ENCODE data around the gene KXD1.
A peak's percentile ranks its signal among the peaks of the same experiment; 100 is the strongest.
"Not testable (repeated sequence)": the region's sequence is repeated elsewhere in the genome, so short reads cannot be mapped to it uniquely, and the experiment has no call there.

Gene KXD1

DNA sequence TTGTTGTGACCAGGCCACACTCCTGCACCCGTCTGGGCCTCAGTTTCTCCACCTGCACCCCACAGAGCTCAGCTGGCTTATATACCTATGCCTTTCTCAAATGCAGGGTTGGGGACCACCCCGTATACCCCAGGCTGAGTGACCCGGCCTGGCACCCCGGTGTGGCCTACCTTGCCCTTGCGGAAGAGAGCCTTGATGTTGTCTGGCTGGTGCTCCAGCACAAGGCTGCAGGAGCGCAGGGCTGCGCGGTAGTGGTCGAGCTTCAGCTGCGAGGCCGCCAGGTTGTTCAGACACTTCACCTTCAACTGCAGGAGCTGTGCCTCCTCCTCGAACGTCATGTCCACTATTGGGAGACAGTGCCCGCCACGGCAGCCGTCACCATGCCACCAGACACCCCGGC lies 20.2 kb upstream of the KXD1 start:
- DNase-seq = no peak

DNA sequence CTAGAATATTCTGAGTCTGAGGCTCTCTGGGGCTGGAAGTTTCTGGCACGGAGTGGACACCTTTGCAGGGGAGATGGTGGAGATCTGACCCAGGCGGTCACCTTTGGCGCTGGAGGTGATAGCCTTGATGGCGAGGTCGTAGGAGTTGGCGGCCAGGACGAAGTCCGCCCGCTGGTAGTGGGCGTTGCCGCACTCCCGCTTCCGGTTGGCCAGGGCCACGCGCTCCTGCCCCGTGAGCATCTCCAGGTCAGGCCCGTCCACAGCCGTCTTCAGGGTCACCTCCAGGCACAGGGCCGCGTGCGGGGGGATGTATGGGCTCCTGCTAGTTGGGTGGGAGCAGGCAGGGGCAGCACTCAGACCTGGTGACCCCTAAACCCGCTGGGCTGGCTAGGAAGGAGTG lies 19.6 kb upstream of the KXD1 start:
- no peak for DNase-seq

DNA sequence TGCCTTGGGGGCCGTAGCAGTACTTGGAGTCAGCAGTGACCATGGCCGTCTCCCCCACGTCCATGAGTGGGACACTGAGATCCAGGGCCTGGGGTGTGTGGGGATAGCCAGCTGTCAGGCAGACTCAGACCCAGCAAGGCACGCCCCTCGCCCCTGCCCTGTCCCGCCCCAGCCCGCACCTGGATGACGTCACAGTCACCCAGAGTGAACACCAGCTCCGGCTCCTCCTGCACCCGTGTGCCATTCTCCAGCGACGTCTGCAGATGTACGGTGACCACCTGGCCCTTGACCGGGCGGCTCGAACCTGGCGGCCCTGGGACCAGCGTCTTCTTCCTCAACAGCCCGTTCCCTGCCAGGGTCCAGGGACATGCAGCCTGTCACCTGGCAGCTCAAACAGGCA lies 18.3 kb upstream of the KXD1 start:
- DNase-seq = no peak

DNA sequence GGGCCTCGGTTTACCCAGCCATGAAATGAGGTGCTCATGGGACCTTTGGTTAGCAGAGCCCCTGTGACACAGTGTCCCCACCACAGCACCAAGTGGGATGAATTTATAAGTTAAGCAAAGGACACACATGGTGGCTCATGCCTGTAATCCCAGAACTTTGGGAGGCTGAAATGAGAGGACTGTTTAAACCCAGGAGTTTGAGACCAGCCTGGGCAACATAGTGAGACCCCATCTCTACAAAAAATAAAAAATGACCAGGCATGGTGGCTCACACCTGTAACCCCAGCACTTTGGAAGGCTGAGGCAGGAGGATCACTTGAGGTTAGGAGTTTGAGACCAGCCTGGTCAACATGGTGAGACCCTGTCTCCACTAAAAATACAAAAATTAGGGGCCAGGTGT lies 17.5 kb upstream of the KXD1 start:
- DNase-seq = not testable (repeated sequence)

DNA sequence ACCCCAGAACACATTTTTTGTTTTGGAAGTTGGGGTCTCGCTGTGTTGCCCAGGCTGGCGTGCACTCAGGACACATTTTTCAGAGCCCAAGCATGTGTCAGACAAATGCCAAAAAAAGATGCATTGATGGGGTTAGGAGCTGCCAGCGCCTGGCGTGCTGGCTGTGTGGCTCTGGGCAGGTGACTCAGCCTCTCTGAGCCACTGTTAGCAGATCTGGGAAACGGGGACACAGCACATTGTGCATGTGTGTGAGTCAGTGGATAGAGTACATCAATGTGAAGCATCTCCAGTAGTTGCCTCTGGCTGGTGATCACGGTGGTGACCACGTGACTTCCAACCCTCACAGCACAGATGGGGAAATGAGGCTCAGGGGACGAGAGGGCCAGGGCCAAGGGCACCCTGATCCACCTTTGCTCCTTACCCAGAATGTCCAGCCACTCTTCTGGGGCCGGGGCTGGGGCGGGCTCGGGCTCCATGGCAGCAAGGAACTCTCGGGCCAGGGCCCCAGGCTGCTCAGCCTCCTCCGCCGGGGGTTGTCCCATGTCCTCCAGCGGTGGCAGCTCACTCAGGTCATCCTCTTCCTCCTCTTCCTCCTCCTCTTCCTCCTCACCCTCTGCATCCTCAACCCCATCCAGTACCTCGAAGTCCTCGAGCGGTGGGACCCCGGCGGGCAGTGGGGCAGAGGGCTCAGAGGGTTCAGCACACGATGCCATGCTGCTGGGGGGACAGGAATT lies 16.2 kb upstream of the KXD1 start:
- peak in 1 of 2 donors; percentile 22 for DNase-seq

DNA sequence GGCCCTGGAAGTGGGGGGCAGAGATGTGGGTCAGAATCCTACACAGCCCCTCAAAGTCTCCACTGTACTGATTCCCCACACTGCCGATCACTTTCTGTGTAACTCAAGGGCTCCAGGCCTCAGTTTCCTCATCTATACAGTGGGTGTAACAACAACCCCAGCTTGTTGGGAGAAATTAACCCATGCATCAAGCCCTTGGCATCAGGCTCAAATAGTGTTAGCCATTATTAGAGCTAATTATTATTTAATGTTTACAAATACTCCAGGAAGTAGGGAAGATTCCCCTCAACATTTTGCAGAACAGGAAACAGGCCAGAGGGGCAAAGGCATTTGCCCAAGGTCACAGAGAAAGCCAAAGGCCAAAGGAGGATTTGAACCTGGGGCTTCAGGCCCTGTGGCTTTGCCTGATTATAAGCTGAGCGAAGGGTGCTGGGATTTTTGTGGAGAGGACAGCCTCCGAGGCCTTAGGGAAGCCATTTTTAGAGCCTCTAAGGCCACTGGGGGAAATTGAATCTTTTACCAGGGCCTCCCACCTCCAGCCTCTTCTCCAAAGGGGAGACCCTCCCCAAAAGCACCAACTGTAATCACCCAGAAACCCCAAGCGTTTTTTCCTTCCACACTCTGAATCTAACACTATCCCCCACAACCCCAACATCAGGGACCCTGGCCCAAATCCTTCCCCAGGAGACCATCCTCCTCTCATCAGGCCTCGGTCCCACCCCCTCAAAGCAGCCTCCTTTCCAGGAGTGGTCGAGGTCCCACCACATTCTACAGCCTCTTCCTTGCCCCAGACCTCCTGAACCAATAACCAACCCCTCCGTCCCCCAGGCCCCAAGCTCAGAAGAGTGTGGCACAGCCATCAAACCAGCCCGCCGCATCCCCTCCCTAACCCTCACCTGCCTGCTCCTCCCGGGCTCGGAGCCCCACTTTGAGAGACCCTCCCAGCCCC lies 15.4 kb upstream of the KXD1 start:
- DNase-seq = peak in 1 of 2 donors; percentile 22

DNA sequence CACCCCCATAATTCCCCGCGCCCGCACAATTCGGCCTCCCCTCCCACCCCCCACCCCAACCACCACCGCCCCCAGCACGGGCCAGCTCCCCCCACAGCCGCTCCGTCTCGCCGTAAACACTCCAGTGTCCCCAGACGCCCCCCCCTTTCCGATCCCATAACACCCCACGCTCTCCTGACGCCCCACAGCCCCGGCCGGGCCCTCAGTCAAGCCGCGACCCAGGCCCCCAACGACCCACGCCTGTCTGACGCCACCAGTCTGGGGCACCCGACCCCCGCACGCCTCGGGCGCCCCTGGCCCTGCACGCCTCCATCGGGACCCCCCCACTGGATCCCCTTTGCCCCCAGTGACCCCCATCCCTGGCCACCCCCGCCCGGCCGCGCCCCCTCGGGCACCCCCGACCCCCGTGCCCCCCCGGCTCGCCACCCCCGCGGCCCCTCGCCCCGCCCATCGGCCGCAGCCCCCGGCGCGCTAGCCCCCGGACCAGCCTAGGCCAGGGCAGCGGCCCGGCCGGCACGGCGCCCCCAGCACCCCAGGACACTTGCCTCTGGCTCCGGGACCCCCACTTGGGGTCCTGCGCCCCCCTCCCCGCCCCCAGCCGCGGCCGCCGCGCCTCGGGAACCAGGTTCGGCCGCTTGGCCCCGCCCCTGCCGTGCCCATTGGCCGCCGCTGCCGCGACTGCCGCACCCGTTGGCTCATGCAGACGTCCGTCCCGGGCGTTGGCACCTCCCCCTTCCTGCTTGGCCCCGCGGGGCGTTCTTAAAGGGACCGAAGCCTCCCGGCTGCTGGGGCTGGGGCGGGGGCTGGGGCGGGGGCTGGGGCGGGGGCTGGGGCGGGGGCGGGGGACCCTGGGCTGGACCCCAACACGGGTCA lies 14.5 kb upstream of the KXD1 start, which contains the start of gene FKBP8:
FKBP8 (minus strand) TSS at position 633 of the 873 bp plus-strand sequence. CDS start 1,603 bp downstream, outside the sequence.
- DNase-seq = peak; percentile 95 to 97

DNA sequence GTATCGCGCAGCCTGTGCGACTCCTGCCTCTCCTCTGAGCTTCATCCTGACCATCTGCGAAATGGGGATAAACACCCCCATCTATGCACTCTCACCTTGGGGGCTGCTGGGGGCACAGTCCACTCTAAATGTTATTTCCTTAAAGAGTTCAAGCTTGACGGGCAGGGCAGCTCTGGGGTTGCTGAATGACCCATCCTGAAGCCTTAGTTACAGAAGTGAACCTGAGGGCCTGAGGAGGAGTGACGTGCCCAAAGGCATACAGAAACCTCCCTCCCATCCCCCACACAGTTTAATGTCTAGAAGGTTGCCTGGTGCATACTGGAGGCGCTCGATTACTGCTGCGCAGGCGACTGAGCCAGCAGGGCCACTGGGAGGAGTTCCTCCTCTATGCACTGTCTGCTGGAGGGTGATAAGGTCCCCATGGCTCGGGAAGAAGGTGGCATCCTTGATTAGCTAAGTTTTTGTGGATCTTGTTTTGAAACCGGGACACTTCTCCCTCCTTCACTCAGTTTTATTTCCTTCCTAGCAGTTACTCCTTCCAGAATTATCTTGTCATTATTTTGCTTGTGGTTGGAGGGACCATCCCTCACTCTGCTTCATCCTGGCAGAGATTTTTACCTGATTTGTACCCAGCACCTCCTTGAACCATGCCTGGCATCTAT lies 13.7 kb upstream of the KXD1 start:
- DNase-seq = peak; percentile 68 to 77

DNA sequence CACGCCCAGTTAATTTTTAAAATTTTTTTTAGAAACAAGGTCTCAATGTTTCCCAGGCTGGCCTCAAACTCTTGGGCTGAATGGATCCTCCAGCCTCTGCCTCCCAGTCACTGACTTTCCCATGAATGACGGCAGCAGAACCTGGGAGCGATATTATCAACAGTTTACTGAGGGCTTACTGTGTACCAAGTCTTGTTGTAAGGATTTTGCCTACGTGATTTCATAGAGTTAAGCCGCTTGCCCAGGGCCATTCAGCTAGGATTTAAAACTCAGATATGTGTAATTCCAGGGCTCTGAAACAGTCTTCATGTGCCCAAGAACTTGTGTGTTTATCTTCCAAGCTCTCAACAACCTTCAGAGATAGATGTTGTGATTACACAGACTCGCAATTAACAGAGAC lies 6.0 kb upstream of the KXD1 start:
- DNase-seq = no peak

DNA sequence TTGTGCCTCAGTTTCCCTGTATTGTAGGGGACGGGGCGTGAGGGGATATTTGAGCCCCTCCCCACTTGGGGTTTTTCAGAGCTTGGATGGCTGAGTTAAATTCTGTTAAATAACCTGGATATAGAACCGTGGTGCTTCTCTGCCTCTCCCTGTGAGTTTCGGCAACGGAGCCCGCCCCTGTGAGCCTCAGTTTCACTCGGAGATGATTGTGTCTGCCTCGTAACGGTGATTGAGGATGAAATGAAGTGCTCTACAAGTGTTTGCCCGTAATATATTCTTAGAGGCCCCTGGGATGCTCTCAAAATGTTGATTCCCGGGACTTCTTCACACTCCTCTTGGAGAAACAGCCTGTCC lies 509 bp downstream of the KXD1 start:
- DNase-seq = no peak

DNA sequence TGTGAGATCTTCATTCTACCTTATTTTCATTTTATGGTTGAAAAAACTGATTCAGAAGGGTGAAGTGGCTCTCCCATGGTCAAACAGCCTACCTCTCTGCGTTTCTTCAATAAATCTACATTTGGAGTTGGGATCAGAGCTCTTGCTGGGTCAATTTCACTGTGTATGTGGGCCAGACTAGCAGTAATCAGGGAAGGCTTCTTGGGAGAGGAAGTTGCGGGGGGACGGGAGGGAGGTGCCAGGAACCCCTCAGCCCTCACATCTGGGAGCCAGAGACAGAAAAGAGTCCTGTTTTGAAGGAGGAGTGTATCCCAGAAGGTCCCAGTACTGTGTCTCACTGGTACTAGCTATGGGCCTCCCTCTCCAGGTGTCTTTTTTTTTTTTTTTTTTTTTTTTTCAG lies 934 bp downstream of the KXD1 start:
- DNase-seq = no peak

DNA sequence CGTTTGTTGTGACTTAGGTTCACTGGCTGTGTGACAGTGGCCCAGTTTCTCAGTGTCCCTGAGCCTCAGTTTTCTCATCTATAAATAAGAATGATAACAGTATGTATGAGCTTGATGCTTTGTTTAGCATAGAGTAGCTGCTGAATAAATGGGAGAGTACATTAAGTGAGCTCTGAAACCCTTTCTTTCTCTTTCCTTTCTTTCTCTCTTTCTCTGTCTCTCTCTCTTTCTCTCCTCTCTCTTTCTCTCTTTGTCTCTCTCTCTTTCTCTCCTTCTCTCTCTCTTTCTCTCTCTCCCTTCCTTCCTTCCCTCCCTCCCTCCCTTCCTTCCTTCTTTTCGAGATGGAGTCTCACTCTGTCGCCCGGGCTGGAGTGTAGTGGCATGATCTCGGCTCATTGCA lies 2.0 kb downstream of the KXD1 start:
- no peak for DNase-seq

DNA sequence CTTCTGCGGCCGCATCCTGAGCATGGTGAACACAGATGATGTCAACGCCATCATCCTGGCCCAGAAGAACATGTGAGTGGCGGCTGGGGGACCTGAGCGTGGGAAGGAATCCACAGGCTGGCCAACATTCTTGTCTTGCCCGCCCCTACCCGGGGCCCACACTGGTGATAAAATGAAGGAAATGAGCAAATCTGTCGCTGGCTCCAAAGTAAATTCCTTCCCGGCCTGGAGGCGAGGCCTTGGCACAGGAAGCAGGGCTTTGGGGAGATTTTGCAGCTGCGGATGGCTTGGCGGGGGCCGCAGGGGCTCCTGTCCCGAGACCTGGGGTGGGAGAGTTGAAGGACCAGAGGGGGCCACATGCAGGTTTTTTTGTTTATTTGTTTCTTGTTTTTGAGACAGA lies 4.4 kb downstream of the KXD1 start:
- DNase-seq = no peak

DNA sequence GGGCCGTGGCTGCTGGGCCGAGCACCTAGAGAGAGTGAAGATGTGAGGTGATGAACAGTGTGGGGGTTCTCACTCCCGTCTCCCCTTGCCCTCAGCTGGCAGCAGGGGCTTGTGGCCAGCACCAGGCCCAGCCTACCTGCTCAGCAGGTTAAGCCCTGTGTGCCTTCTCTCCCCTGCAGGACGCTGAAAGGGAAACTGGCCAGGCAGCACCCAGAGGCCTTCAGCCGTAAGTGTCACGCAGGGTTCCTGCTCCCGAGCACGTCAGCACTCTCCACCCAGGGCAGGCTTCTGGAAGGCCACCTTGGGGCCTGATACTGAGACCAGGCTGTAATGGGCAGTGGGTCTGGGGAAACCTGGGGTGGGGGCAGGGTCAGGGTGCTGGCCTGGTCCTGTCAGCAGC lies 9.3 kb downstream of the KXD1 start:
- no peak for DNase-seq

DNA sequence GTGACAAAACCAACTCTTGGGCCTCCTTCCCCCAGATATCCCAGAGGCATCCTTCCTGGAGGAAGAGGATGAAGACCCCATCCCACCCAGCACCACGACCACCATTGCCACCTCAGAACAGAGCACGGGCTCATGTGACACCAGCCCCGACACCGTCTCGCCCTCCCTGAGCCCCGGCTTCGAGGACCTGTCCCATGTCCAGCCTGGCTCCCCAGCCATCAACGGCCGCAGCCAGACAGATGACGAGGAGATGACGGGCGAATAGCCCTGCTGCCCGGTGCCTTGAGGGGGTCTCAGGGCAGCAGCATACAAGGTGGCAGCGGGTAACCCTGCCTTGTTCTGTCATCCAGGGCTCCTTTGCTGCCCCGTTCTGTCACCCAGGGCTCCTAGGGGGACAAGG lies 10.7 kb downstream of the KXD1 start:
- no peak for DNase-seq

DNA sequence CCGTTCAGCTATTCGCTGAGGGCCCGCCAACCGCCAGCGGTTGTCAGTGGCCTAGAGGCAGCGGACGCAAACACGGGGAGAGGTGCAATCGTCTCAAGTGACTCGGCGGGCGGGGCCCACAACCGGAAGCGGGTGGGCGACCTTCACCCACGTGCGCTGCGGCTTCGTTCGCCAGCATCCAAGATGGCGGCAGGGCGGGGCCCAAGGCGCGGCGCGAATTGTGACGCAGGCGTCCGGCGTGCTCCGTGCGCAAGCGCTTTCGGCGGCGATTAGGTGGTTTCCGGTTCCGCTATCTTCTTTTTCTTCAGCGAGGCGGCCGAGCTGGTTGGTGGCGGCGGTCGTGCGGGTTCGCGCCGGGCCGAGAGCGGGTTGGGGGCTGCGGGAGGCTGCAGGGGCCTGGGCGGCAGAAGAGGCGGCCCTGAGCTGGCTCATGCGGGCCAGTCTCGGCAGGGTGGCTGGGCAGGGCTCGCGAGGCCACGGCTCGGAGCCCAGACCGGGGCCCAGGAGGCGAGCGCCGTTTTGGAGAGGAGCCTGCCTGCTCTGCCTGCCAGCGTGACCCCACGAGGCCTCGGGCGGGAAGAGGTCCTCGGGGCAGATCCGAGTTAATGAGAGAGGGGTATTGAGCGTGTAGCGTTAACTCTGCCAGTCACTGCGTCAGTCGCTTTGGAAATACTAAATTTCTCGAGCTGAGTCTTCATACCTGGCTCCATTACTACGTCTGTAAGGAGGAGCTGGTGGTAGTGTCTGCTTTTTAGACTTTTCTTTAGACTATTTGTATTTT lies 14.1 kb downstream of the KXD1 start, which contains the start of gene UBA52:
UBA52 (plus strand) TSS at position 294 of the 781 bp plus-strand sequence. CDS start 1,444 bp downstream, outside the sequence.
- DNase-seq = peak; percentile 99

DNA sequence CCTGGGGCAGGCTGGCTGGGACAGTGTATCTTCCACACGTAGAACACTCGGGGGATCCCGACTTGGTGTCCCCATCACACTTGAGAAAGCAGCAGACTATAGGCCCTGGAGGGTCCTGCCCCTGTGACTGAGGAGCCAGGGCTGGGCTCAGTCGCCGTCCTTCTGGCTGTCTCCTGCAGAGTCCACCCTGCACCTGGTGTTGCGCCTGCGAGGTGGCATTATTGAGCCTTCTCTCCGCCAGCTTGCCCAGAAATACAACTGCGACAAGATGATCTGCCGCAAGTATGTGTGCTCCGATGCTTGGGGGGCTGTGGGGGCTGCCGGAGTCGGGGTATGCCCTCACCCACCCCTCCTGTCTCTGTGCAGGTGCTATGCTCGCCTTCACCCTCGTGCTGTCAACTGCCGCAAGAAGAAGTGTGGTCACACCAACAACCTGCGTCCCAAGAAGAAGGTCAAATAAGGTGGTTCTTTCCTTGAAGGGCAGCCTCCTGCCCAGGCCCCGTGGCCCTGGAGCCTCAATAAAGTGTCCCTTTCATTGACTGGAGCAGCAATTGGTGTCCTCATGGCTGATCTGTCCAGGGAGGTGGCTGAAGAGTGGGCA lies 17.1 kb downstream of the KXD1 start:
- DNase-seq = no peak

DNA sequence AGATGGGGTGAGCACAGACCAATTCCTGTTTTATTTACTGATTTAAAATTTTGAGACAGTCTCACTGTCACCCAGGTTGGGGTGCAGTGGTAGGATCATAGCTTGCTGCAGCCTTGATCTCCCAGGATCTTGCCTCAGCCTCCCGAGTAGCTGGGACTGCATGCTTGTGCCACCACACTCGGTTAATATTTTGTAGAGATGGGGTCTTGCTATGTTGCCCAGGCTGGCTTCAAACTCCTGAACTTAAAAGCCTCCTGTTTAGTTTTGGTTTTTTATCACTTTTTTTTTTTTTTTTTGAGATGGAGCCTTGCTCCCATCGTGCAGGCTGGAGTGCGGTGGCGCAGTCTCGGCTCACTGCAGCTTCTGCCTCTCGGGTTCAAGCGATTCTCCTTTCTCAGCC lies 18.7 kb downstream of the KXD1 start:
- DNase-seq = no peak

DNA sequence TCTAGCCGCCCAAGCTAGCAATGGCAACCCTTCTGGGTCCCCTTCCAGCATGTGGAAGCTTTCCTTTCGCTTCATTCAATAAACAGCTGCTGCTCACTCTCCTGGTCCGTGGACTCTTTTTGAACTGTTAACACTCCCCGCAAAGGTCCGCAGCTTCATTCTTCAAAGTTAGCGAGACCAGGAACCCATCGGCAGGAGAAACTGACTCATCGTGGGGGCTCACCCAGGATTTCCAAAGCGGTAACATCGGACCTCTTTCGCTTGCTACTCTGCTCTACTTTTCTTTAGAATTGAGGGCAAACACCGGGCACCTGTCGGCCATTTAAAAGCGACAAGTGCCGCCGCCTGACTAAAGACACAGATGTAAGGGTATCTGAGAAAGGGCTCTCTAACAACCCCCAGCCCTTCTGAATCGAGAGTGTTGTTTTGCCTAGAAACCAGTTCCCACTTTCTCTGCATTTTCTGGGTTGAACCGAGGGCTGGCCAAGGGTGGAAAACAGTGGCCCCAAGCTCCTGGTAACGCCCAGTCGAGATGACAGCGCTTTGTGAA lies 19.8 kb downstream of the KXD1 start:
- no peak for DNase-seq

DNA sequence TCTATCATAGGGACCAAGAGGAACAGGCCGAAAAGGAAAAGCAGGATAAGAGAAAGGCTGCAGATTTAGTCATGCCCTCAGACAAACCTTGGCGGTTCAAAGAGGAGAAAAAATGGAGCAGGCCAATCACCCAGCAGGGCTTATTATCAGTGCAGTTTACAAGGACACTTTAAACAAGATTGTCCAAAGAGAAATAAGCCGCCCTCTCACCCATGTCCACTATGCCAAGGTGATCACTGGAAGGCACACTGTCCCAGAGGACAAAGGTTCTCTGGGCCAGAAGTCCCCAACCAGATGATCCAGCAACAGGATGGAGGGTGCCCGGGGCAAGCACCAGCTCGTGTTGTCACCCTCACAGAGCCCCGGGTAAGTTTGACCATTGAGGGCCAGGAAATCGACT lies 22.6 kb downstream of the KXD1 start:
- no peak for DNase-seq

DNA sequence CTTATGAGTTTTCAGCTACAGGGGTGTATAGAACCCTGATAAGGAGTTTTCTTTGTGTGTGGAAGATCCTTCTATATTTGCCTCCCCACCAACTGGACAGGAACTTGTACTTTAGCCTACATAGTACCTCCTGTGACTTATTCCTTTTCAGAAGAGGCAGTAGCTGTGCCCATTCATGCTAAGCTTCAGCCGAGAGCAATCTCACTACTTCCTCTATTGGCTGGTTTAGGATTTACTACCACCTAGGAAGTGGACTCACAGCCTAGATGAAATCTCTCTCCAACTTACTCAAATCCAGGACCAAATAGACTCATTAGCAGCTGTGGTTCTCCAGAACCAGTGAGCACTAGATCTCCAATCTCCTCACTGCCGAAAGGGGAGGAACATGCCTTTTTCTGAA lies 28.6 kb downstream of the KXD1 start:
- DNase-seq = no peak
